Vagina (tissue), 2 donors: ENCODE measurements around the gene SCAMP5.

Source experiments
- CTCF ChIP-seq, 3 experiments: fragments of 450-650 bp in 2 of 3; fragments of 200-600 bp in 1 of 3; sonication (generic) in 1 of 3; IDR thresholded peaks; one replicate each; pipeline ENCODE4 v1.5.1; 2017 to 2019; ENCODE audit warnings: antibody characterized with exemption in 3 of 3, mild to moderate bottlenecking in 2 of 3, moderate library complexity in 2 of 3
- POLR2A ChIP-seq, 2 donors: fragments of 450-650 bp; IDR thresholded peaks; one replicate each; pipeline ENCODE4 v1.6.1; 2017; ENCODE audit warnings: antibody characterized with exemption in 2 of 2, mild to moderate bottlenecking in 2 of 2, moderate library complexity in 2 of 2

GRCh38 chr15:75034615-75035014 lies 39.3 kb downstream of the SCAMP5 start:
- TF ChIP-seq CTCF (IDR thresholded peaks at IDR 0.05) (no peak), POLR2A (IDR thresholded peaks at IDR 0.05) (no peak)
